Panc1 (cell line): ENCODE measurements around the gene HEATR5A.

Experiments used
- CTCF ChIP-seq: fragments of 450-650 bp; IDR thresholded peaks from 2 replicates; pipeline ENCODE4 v1.5.1; 2017; ENCODE audit warnings: mild to moderate bottlenecking
- POLR2AphosphoS5 ChIP-seq: IDR thresholded peaks from 2 replicates; pipeline ENCODE4 v1.6.1; 2012; ENCODE audit warnings: mild to moderate bottlenecking, low read depth, low read length, moderate library complexity
- REST ChIP-seq, 2 experiments: IDR thresholded peaks; 2 replicates each; pipeline ENCODE4 v1.6.1; 2011 to 2012; ENCODE audit warnings: low read depth in 2 of 2, control low read depth in 1 of 2, low read length in 1 of 2, mild to moderate bottlenecking in 1 of 2, moderate library complexity in 1 of 2; ENCODE audit not compliant: insufficient read depth in 1 of 2
- SIN3A ChIP-seq: IDR thresholded peaks from 2 replicates; pipeline ENCODE4 v1.6.1; 2012; ENCODE audit warnings: low read depth, mild to moderate bottlenecking, low read length, moderate library complexity, borderline replicate concordance; ENCODE audit not compliant: insufficient read depth
- TCF7L2 ChIP-seq: IDR thresholded peaks from 2 replicates; pipeline ENCODE4 v1.6.1; 2011; ENCODE audit warnings: mild to moderate bottlenecking, low read depth, low read length, inconsistent platforms

- no peak for TF ChIP-seq REST (IDR thresholded peaks at IDR 0.05; ENCODE audit: insufficient read depth in 1 of 2, low read depth in 2 of 2, low read length in 1 of 2)
- no peak for TF ChIP-seq CTCF
- TF ChIP-seq POLR2AphosphoS5: no peak
- no peak for TF ChIP-seq SIN3A
- TF ChIP-seq TCF7L2: no peak
Measured at GRCh38 chr14:31283578-31284252, 136.6 kb downstream of the HEATR5A start.
